GM06990 (cell line): Measurements from ENCODE around the gene KLHL33.

Experiments
- DNase-seq: peaks from one replicate; pipeline ENCODE4 v3.0.0-alpha.2; 2011; ENCODE audit not compliant: insufficient read length; ENCODE audit errors: extremely low read depth
- H3K27me3 ChIP-seq: replicated peaks from 2 replicates; pipeline ENCODE4 v1.6.0; 2011; ENCODE audit warnings: low read length; ENCODE audit not compliant: control insufficient read depth, insufficient read depth
- H3K36me3 ChIP-seq: 2 replicates; pipeline ENCODE4 v1.5.1; 2011; ENCODE audit warnings: low read length; ENCODE audit not compliant: control insufficient read depth, insufficient read depth
- H3K4me3 ChIP-seq: replicated peaks from 2 replicates; pipeline ENCODE4 v1.5.1; 2011; ENCODE audit warnings: low read depth, mild to moderate bottlenecking, control low read depth, low read length
- TF ChIP-seq, protein P1 (sequence below): IDR thresholded peaks from 2 replicates; pipeline ENCODE4 v1.5.1; 2011; ENCODE audit warnings: low read length, control low read depth, mild to moderate bottlenecking, inconsistent platforms; ENCODE audit not compliant: insufficient read depth, poor library complexity, severe bottlenecking

Gene KLHL33

DNA sequence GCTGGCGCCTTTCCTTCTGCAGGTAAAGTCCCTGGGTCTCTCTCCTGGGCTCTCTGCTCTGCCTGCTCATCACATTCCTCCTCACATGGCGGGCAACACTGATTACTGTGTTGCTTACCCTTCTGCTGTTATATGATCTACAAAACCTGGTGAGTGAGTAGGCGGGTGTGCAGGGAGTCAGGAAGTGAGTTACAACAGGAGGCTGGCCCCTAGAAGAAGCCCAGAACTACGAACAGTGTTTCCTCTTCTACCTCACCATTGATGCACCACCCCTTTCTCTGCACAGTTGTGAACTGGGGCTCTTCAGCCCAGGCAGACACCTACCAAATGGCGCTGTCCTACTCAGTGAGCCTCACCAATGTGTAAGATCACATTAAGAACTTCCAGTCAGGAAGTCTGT, 4.9 kb upstream of the KLHL33 start:
- DNase-seq = no peak
- Histone ChIP-seq H3K4me3 (no peak overlapping the region), H3K36me3 (no peaks in the 10 kb centered on the region; the same call in 1 of the 2 replicates), H3K27me3 (no peaks in the 10 kb centered on the region)
- TF ChIP-seq, protein P1, sequence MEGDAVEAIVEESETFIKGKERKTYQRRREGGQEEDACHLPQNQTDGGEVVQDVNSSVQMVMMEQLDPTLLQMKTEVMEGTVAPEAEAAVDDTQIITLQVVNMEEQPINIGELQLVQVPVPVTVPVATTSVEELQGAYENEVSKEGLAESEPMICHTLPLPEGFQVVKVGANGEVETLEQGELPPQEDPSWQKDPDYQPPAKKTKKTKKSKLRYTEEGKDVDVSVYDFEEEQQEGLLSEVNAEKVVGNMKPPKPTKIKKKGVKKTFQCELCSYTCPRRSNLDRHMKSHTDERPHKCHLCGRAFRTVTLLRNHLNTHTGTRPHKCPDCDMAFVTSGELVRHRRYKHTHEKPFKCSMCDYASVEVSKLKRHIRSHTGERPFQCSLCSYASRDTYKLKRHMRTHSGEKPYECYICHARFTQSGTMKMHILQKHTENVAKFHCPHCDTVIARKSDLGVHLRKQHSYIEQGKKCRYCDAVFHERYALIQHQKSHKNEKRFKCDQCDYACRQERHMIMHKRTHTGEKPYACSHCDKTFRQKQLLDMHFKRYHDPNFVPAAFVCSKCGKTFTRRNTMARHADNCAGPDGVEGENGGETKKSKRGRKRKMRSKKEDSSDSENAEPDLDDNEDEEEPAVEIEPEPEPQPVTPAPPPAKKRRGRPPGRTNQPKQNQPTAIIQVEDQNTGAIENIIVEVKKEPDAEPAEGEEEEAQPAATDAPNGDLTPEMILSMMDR = no peak

DNA sequence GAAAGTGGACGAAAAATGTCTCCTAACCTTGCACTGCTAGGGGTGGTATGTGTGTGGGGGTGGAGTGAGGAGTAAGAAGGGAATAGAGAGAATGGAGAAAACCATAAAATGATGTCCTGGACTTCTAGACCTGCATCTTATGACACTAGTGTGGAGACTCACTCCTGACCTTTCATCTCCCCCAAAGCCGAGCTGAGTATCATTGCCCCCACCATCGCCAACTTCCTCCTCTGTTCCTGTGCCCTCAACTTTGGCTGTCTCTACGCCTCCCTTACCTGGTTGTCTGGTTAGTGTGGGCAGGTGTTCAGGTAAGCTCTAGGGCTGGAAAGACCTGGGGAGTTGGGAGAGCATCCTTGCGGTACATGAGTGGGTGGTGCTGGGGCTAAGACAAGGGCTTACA, 4.5 kb upstream of the KLHL33 start:
- TF ChIP-seq, protein P1 = no peak
- Histone ChIP-seq H3K4me3 (no peak overlapping the region), H3K36me3 (no peaks in the 10 kb centered on the region), H3K27me3 (no peaks in the 10 kb centered on the region)
- DNase-seq = no peak

DNA sequence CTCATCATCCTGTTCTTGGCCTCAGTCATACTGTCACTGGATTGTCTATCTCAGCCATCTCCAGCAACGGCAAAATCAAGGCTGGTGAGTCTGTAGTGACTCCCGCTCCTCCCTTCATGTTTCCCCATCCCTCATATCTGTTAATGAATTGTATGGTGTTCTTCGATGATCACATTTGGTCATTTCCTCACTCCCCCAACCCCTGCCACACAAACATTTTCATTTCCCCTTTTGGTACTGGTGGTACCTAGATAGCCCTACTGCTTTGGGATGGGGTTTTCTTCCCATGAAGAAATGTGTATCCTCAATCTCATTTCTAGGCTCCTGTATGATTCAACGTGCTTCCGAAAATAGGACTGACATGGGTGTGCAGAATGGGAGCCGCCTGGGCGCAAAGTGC, 2.7 kb upstream of the KLHL33 start:
- Histone ChIP-seq H3K27me3 (no peaks in the 10 kb centered on the region), H3K4me3 (no peak overlapping the region), H3K36me3 (no peaks in the 10 kb centered on the region)
- TF ChIP-seq, protein P1 = no peak
- DNase-seq = no peak

DNA sequence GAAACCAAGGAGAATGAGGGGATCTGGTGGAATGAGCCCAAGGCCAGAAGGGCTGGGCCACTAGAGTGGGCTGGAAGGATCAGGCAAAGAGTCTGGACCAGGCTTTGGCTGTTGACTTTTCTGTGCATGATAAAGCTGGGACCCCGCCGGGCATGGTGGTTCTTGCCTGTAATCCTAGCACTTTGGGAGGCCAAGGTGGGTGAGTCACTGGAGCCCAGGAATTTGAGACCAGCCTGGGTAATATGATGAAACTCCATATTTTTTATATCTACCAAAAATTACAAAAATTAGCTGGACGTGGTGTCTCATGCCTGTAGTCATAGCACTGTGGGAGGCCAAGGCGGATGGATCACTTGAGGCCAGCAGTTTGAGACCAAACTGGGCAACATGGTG, 393 bp upstream of the KLHL33 start:
- TF ChIP-seq, protein P1 = no peak
- Histone ChIP-seq H3K4me3 (no peak overlapping the region), H3K27me3 (no peaks in the 10 kb centered on the region), H3K36me3 (no peaks in the 10 kb centered on the region)
- no peak for DNase-seq

DNA sequence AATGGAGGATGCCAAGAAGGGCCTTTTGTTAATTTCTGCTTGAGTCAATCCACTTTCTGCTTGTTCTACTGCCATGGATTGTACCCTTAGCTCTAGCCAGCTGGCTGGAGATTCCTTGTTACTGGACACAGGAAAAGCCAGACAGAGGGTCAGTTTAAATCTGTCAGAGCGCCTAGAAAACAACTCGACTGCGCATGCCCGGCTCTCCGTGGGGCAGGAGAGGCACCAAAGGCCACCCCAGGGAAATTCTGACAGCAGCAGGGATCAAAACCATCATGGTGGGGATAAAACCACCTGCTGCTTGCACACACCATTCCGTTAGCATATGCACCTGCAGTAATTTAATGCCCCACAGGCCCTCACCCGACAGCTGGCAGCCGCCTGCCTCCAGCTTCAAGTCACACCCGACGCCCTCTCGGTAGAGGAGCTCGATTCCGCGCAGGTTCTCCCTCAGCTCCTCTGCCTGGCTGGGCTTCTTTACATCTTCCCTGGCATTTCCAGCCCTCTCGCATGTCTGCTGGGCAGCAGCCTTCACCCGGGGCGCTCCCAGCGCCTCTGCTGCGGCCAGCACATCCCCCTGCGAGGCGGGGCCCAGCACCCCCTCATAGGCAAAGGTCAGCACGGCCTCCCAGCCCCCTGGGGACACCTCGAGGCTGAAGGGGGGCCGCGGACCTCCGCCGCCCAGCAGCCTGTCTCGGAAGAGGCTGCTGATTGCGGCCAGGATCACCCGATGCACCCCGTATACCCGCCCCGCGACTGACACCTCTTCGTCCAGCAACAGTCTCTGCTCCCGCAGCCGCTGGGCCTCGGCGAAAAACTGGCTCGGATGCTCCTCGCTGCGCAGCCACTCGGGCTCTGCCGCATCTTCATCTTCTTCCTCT, 1.0 kb downstream of the KLHL33 start:
- no peaks in the 10 kb centered on the region for H3K36me3 ChIP-seq
- TF ChIP-seq, protein P1 = no peak
- H3K27me3 ChIP-seq = no peaks in the 10 kb centered on the region
- no peak for DNase-seq
- H3K4me3 ChIP-seq = no peak overlapping the region
